Measurements from ENCODE around the gene SFT2D2. TPM values are rescaled to one million over a fixed set of nuclear protein-coding genes. Genes with fewer than 3 reads are reported as not detected.
A peak's percentile ranks its signal among the peaks of the same experiment; 100 is the strongest.

The SFT2D2 gene
- polyA plus RNA-seq, 1 of the 3 experiments (the other 2 are of a cell fraction): 9.3 TPM

DNA sequence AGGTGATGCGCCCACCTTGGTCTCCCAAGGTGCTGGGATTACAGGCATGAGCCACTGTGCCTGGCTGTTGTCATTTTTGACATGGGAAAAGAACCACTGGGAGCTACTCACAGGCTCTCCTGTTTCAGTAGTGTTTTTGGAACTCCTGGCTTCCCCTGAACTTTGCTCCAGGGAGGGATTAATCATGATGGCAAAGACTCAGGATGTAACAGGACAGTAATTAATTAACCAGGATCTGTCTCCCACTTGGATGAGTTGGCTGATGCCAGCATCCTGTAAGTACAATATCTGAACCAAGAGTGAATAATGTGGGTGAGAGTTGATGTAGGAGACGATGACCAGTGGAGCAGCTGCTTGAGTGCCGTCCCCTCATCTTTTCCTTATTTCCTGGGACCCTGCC lies 4.9 kb downstream of the SFT2D2 start:
- Histone ChIP-seq H3K36me3 (replicated peaks in 1 of 2; ENCODE audit: control insufficient read depth in 1 of 2, insufficient read depth in 2 of 2, low read length in 1 of 2) (peaks cover 22 to 53% of the 10 kb centered on the region in 2 experiments), H3F3A (replicated peaks; ENCODE audit: insufficient read depth) (peaks cover 17% of the 10 kb centered on the region), H3K4me3 (ENCODE audit: low read depth in 2 of 2, low read length in 1 of 2) (no peak overlapping the region), H3K27me3 (ENCODE audit: insufficient read depth) (no peaks in the 10 kb centered on the region), H3K79me2 (ENCODE audit: insufficient read depth) (peaks cover 86% of the 10 kb centered on the region), H3K4me2 (no peak overlapping the region), H3K27ac (ENCODE audit: low read depth in 2 of 2, low read length in 1 of 2) (peak overlapping the region in 1 of 2 experiments; percentile 48; a peak in 2 of 4 replicates), H3K9me3 (no peaks in the 10 kb centered on the region), H4K20me1 (ENCODE audit: insufficient read depth) (peaks cover 9% of the 10 kb centered on the region), H3K9ac (no peak overlapping the region), H2AFZ (ENCODE audit: low read depth) (no peak overlapping the region), H3K9me2 (no peaks in the 10 kb centered on the region), H3K4me1 (ENCODE audit: control insufficient read depth in 1 of 2, insufficient read depth in 2 of 2, low read depth in 1 of 2, low read length in 1 of 2) (peaks cover 14 to 36% of the 10 kb centered on the region in 2 experiments)
- ChIA-PET POLR2A (no interaction called here), CTCF (interaction anchor here (1.0 to 1.7 kb wide), 2 partner anchors 11 to 148 kb away, joined by 4 to 7 read pairs; no protein-coding TSS in a partner anchor)
- TF ChIP-seq TEAD4 (IDR thresholded peaks at IDR 0.05; ENCODE audit: borderline replicate concordance, insufficient read depth) (no peak), RCOR1 (IDR thresholded peaks at IDR 0.05; ENCODE audit: low read length) (no peak), YY1 (IDR thresholded peaks at IDR 0.05; ENCODE audit: low read depth) (no peak), EP300 (IDR thresholded peaks at IDR 0.05; ENCODE audit: borderline replicate concordance in 1 of 2, low read depth in 1 of 2, low read length in 1 of 2) (no peak)
- TF ChIP-seq, protein P1, sequence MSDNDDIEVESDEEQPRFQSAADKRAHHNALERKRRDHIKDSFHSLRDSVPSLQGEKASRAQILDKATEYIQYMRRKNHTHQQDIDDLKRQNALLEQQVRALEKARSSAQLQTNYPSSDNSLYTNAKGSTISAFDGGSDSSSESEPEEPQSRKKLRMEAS (IDR thresholded peaks at IDR 0.05; ENCODE audit: low read depth): no peak
- WGBS (ENCODE audit: low lambda C conversion rate): 80% methylated on average over 3 of the region's 3 CpGs
- DNase-seq: no peak

DNA sequence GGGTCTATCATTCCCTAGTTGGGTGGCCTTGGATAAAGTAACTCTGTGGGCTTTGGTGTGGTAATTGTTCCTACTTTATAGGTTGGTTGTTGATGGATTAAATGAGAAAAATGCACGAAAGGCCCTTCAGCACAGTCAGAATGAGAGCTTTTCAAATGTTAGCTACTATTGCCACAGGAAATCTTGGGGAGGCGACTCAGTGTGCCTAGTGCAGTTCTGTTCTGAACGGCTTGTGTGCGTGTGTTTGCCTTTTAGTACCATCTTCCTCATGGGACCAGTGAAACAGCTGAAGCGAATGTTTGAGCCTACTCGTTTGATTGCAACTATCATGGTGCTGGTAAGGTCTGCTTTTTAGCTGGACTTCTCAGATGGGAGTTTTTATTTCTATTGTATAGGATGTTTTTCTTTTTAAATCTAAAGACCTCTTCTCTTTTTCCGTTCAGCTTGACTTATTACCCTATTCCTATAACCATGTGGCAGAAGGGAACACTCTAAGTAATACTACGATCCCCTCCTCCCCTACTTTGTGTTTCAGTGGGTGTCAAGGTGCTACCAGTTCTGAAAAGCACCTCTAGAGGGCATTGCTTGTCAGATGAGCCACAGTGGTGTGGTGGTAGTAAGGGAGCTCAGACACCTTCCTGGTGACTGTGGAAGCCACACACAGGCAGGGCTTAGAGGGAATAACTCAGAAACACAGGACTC lies 9.2 kb downstream of the SFT2D2 start:
- H3K9me3 ChIP-seq: no peaks in the 10 kb centered on the region
- POLR2A ChIA-PET: interaction anchor here (2.2 kb wide), 1 partner anchor 9 kb away, joined by 6 read pairs; the partner anchor contains the start of gene SFT2D2
- H4K20me1 ChIP-seq (ENCODE audit: insufficient read depth): peaks cover 5% of the 10 kb centered on the region
- no peak overlapping the region for H3K9ac ChIP-seq
- H3K27ac ChIP-seq (ENCODE audit: low read depth in 2 of 2, low read length in 1 of 2): no peak overlapping the region
- no peaks in the 10 kb centered on the region for H3K9me2 ChIP-seq
- H3K4me2 ChIP-seq: no peak overlapping the region
- 91% methylated on average over 8 of the region's 8 CpGs for WGBS (ENCODE audit: low lambda C conversion rate)
- H3F3A ChIP-seq (replicated peaks; ENCODE audit: insufficient read depth): peaks cover 6% of the 10 kb centered on the region
- peaks cover 43% of the 10 kb centered on the region for H3K79me2 ChIP-seq (ENCODE audit: insufficient read depth)
- no peak overlapping the region for H3K4me3 ChIP-seq (ENCODE audit: low read depth in 2 of 2, low read length in 1 of 2)
- DNase-seq: peak; percentile 51
- TF ChIP-seq, protein P2, sequence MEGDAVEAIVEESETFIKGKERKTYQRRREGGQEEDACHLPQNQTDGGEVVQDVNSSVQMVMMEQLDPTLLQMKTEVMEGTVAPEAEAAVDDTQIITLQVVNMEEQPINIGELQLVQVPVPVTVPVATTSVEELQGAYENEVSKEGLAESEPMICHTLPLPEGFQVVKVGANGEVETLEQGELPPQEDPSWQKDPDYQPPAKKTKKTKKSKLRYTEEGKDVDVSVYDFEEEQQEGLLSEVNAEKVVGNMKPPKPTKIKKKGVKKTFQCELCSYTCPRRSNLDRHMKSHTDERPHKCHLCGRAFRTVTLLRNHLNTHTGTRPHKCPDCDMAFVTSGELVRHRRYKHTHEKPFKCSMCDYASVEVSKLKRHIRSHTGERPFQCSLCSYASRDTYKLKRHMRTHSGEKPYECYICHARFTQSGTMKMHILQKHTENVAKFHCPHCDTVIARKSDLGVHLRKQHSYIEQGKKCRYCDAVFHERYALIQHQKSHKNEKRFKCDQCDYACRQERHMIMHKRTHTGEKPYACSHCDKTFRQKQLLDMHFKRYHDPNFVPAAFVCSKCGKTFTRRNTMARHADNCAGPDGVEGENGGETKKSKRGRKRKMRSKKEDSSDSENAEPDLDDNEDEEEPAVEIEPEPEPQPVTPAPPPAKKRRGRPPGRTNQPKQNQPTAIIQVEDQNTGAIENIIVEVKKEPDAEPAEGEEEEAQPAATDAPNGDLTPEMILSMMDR (IDR thresholded peaks at IDR 0.05): peak; percentile 72
- peak; percentile 45 for TF ChIP-seq SMC3 (IDR thresholded peaks at IDR 0.05; ENCODE audit: low read depth, low read length)
- TF ChIP-seq RAD21 (IDR thresholded peaks at IDR 0.05; ENCODE audit: low read length): peak; percentile 55
- no peak for TF ChIP-seq GABPA (IDR thresholded peaks at IDR 0.05; ENCODE audit: low read depth)
- CTCF ChIA-PET: interaction anchor here (0.6 to 2.0 kb wide), 13 partner anchors 9 to 142 kb away, joined by 3 to 12 read pairs (median 4); partner anchors contain the start of gene SFT2D2
- H3K27me3 ChIP-seq (ENCODE audit: insufficient read depth): no peaks in the 10 kb centered on the region
- peaks cover 0 to 19% of the 10 kb centered on the region in 2 experiments; a peak in 2 of 4 replicates for H3K4me1 ChIP-seq (ENCODE audit: control insufficient read depth in 1 of 2, insufficient read depth in 2 of 2, low read depth in 1 of 2, low read length in 1 of 2)
- H2AFZ ChIP-seq (ENCODE audit: low read depth): no peak overlapping the region
- peaks cover 55 to 87% of the 10 kb centered on the region in 2 experiments for H3K36me3 ChIP-seq (replicated peaks in 1 of 2; ENCODE audit: control insufficient read depth in 1 of 2, insufficient read depth in 2 of 2, low read length in 1 of 2)
